ENCODE results near the gene TNFRSF21. TPM values are rescaled to one million over a fixed set of nuclear protein-coding genes. Genes with fewer than 3 reads are reported as not detected.

Gene TNFRSF21
- total RNA-seq, 1 experiment from 2014 or later: 47.3 TPM

DNA sequence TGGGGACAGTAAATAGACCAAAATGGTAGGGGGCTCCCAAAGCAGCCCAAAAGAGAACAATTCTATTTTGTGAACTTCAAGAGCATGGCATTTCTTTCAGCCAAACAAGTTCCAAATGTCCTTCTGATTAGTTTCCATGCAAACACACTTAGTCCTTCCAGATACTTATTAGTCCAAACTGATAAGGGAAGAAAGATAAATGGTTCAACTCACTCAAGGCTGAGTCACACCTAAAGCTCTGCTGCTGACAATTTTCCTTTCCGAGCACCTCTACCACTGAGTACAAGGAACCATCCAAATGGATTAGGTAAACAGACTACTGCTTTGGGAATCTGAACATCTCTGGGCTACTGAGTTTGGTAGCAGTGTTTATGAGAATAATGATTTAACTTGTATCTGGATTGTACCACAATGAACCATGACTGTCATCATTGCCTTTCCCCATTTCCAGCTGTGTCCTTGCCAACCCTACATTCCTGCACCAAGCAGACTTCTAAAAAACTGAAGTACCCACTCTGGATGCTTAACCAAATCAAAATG lies 71.2 kb downstream of the TNFRSF21 start (continued):
- TF ChIP-seq, protein P1, sequence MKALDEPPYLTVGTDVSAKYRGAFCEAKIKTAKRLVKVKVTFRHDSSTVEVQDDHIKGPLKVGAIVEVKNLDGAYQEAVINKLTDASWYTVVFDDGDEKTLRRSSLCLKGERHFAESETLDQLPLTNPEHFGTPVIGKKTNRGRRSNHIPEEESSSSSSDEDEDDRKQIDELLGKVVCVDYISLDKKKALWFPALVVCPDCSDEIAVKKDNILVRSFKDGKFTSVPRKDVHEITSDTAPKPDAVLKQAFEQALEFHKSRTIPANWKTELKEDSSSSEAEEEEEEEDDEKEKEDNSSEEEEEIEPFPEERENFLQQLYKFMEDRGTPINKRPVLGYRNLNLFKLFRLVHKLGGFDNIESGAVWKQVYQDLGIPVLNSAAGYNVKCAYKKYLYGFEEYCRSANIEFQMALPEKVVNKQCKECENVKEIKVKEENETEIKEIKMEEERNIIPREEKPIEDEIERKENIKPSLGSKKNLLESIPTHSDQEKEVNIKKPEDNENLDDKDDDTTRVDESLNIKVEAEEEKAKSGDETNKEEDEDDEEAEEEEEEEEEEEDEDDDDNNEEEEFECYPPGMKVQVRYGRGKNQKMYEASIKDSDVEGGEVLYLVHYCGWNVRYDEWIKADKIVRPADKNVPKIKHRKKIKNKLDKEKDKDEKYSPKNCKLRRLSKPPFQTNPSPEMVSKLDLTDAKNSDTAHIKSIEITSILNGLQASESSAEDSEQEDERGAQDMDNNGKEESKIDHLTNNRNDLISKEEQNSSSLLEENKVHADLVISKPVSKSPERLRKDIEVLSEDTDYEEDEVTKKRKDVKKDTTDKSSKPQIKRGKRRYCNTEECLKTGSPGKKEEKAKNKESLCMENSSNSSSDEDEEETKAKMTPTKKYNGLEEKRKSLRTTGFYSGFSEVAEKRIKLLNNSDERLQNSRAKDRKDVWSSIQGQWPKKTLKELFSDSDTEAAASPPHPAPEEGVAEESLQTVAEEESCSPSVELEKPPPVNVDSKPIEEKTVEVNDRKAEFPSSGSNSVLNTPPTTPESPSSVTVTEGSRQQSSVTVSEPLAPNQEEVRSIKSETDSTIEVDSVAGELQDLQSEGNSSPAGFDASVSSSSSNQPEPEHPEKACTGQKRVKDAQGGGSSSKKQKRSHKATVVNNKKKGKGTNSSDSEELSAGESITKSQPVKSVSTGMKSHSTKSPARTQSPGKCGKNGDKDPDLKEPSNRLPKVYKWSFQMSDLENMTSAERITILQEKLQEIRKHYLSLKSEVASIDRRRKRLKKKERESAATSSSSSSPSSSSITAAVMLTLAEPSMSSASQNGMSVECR (CRISPR knock-in tag; IDR thresholded peaks at IDR 0.05; ENCODE audit: borderline replicate concordance): no peak
- TF ChIP-seq ESRRA (CRISPR knock-in tag; IDR thresholded peaks at IDR 0.05; ENCODE audit: borderline replicate concordance) (no peak), ZNF219 (CRISPR knock-in tag; IDR thresholded peaks at IDR 0.05; ENCODE audit: borderline replicate concordance) (no peak)
- TF ChIP-seq, protein P2, sequence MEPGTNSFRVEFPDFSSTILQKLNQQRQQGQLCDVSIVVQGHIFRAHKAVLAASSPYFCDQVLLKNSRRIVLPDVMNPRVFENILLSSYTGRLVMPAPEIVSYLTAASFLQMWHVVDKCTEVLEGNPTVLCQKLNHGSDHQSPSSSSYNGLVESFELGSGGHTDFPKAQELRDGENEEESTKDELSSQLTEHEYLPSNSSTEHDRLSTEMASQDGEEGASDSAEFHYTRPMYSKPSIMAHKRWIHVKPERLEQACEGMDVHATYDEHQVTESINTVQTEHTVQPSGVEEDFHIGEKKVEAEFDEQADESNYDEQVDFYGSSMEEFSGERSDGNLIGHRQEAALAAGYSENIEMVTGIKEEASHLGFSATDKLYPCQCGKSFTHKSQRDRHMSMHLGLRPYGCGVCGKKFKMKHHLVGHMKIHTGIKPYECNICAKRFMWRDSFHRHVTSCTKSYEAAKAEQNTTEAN (CRISPR knock-in tag; IDR thresholded peaks at IDR 0.05): no peak
- TF ChIP-seq, protein P3, sequence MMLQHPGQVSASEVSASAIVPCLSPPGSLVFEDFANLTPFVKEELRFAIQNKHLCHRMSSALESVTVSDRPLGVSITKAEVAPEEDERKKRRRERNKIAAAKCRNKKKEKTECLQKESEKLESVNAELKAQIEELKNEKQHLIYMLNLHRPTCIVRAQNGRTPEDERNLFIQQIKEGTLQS (CRISPR knock-in tag; conservative IDR thresholded peaks at IDR 0.05): no peak
- TF ChIP-seq, protein P4, sequence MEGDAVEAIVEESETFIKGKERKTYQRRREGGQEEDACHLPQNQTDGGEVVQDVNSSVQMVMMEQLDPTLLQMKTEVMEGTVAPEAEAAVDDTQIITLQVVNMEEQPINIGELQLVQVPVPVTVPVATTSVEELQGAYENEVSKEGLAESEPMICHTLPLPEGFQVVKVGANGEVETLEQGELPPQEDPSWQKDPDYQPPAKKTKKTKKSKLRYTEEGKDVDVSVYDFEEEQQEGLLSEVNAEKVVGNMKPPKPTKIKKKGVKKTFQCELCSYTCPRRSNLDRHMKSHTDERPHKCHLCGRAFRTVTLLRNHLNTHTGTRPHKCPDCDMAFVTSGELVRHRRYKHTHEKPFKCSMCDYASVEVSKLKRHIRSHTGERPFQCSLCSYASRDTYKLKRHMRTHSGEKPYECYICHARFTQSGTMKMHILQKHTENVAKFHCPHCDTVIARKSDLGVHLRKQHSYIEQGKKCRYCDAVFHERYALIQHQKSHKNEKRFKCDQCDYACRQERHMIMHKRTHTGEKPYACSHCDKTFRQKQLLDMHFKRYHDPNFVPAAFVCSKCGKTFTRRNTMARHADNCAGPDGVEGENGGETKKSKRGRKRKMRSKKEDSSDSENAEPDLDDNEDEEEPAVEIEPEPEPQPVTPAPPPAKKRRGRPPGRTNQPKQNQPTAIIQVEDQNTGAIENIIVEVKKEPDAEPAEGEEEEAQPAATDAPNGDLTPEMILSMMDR (IDR thresholded peaks at IDR 0.05): no peak

DNA sequence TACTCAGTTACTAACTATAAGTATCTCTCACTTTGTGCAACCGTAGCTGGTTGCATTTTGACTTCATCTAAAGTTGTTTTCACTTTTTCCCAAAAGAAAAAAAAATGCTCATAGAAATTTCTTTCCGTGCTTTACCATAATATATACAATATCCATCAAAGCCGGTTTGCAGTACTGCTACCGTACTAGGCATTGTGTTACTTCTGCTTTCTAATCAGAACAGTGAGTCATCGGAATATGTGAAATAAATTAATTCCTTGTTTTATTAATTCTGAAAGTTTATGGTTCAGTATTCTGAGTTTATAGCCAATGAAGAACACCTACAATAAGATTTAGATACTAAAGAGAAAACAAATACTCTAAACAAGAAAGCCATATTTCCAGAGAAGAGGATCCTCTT lies 72.5 kb downstream of the TNFRSF21 start:
- no peak overlapping the region for H3K27ac Mint-ChIP-seq
- H3K9me3 Mint-ChIP-seq: no peaks in the 10 kb centered on the region
- POLR2A ChIA-PET: no interaction called here
- ATAC-seq: no peak
- CTCF ChIA-PET: no interaction called here
- TF ChIP-seq GRHL2 (CRISPR knock-in tag; IDR thresholded peaks at IDR 0.05; ENCODE audit: insufficient replicate concordance, severe bottlenecking) (no peak), CREB1 (CRISPR knock-in tag; IDR thresholded peaks at IDR 0.05) (no peak), RELA (CRISPR knock-in tag; IDR thresholded peaks at IDR 0.05; ENCODE audit: borderline replicate concordance) (no peak)
- TF ChIP-seq, protein P5, sequence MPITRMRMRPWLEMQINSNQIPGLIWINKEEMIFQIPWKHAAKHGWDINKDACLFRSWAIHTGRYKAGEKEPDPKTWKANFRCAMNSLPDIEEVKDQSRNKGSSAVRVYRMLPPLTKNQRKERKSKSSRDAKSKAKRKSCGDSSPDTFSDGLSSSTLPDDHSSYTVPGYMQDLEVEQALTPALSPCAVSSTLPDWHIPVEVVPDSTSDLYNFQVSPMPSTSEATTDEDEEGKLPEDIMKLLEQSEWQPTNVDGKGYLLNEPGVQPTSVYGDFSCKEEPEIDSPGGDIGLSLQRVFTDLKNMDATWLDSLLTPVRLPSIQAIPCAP (CRISPR knock-in tag; IDR thresholded peaks at IDR 0.05): no peak
- no peak overlapping the region for H3K4me3 Mint-ChIP-seq
- H3K27me3 Mint-ChIP-seq (ENCODE audit: low read depth): no peaks in the 10 kb centered on the region
- H3K4me1 Mint-ChIP-seq: peaks cover 53% of the 10 kb centered on the region
- no peak for DNase-seq (ENCODE audit: low spot score)
- peaks cover 20% of the 10 kb centered on the region for H3K36me3 Mint-ChIP-seq

DNA sequence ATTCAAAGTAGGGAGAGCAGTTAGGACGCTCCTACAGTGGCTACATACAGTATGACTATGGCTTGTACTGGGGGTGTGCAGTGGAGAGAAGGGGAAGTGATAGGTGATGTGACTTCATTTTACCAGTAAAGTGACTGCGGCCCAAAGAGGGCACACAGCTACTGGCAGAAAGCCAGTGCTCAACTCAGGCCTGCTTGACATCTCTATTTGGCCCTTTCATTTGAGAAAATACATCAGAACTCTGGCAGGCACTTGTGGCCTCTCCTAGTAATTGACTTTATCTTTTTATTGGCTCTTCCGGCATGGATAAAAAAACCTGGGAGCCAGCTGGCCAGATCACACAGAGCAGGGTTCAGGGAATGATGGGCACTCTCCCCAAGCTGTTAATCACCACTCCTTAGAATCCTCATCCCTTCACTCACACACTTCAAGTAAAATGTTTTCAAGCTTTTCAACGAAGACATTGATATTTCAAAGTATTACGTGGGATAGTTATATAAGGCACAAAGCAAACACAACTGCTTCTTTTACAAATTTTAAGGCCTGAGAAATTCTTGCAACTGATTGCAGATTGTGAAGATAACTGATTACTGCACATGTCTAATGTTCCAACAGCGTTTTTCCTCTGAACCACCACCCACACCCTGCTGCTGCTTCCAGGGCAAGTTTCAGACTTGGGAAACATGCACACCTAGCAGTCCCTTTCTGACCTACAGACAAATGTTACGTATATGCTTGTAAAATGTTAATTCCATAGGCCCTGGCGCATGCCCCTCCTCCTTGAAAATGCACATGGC lies 73.5 kb downstream of the TNFRSF21 start:
- POLR2A ChIA-PET: no interaction called here
- ATAC-seq (no peak), DNase-seq (ENCODE audit: low spot score) (no peak)
- Mint-ChIP-seq H3K9me3 (no peaks in the 10 kb centered on the region), H3K4me3 (no peak overlapping the region), H3K36me3 (peaks cover 21% of the 10 kb centered on the region), H3K27me3 (ENCODE audit: low read depth) (no peaks in the 10 kb centered on the region), H3K4me1 (peaks cover 55% of the 10 kb centered on the region), H3K27ac (peak overlapping the region; percentile 5)
- CTCF ChIA-PET: interaction anchor here (2.3 kb wide), 1 partner anchor 12 kb away, joined by 8 read pairs; no protein-coding TSS in a partner anchor
- TF ChIP-seq TEAD4 (CRISPR knock-in tag; IDR thresholded peaks at IDR 0.05): no peak
- TF ChIP-seq, protein P6, sequence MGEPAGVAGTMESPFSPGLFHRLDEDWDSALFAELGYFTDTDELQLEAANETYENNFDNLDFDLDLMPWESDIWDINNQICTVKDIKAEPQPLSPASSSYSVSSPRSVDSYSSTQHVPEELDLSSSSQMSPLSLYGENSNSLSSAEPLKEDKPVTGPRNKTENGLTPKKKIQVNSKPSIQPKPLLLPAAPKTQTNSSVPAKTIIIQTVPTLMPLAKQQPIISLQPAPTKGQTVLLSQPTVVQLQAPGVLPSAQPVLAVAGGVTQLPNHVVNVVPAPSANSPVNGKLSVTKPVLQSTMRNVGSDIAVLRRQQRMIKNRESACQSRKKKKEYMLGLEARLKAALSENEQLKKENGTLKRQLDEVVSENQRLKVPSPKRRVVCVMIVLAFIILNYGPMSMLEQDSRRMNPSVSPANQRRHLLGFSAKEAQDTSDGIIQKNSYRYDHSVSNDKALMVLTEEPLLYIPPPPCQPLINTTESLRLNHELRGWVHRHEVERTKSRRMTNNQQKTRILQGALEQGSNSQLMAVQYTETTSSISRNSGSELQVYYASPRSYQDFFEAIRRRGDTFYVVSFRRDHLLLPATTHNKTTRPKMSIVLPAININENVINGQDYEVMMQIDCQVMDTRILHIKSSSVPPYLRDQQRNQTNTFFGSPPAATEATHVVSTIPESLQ (CRISPR knock-in tag; IDR thresholded peaks at IDR 0.05): no peak
- TF ChIP-seq HMGA2 (CRISPR knock-in tag; IDR thresholded peaks at IDR 0.05): no peak
- no peak for TF ChIP-seq MYBL2 (CRISPR knock-in tag; IDR thresholded peaks at IDR 0.05)
- TF ChIP-seq, protein P7, sequence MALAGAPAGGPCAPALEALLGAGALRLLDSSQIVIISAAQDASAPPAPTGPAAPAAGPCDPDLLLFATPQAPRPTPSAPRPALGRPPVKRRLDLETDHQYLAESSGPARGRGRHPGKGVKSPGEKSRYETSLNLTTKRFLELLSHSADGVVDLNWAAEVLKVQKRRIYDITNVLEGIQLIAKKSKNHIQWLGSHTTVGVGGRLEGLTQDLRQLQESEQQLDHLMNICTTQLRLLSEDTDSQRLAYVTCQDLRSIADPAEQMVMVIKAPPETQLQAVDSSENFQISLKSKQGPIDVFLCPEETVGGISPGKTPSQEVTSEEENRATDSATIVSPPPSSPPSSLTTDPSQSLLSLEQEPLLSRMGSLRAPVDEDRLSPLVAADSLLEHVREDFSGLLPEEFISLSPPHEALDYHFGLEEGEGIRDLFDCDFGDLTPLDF (CRISPR knock-in tag; IDR thresholded peaks at IDR 0.05): no peak
- no peak for TF ChIP-seq ESRRA (CRISPR knock-in tag; IDR thresholded peaks at IDR 0.05; ENCODE audit: borderline replicate concordance)
- no peak for TF ChIP-seq SOX15 (CRISPR knock-in tag; IDR thresholded peaks at IDR 0.05)
- no peak for TF ChIP-seq GTF2I (CRISPR knock-in tag; conservative IDR thresholded peaks at IDR 0.05)
- TF ChIP-seq SP1 (CRISPR knock-in tag; conservative IDR thresholded peaks at IDR 0.05): no peak
- TF ChIP-seq ETV6 (CRISPR knock-in tag; IDR thresholded peaks at IDR 0.05): no peak
- no peak for TF ChIP-seq ATF1 (CRISPR knock-in tag; IDR thresholded peaks at IDR 0.05)

All from WTC11 (cell line).